Suprapubic skin (tissue), 4 donors: ENCODE measurements around the gene ALOX12. TPM values are rescaled to one million over a fixed set of nuclear protein-coding genes. Genes with fewer than 3 reads are reported as not detected.
"Not testable (repeated sequence)": the region's sequence is repeated elsewhere in the genome, so short reads cannot be mapped to it uniquely, and the experiment has no call there.

Source experiments
- DNase-seq, 2 donors: peaks; one replicate each; pipeline ENCODE4 v3.0.0-alpha.2; 2019; ENCODE audit warnings: low spot score in 2 of 2
- H3K27ac ChIP-seq: fragments of 200-600 bp; sonication (generic); one replicate; pipeline ENCODE4 v1.5.1; 2019
- H3K27me3 ChIP-seq: fragments of 200-600 bp; sonication (generic); one replicate; pipeline ENCODE4 v1.5.1; 2019
- H3K36me3 ChIP-seq: fragments of 200-600 bp; sonication (generic); one replicate; pipeline ENCODE4 v1.5.1; 2019
- H3K4me1 ChIP-seq: fragments of 200-600 bp; sonication (generic); one replicate; pipeline ENCODE4 v1.5.1; 2019
- H3K4me3 ChIP-seq: fragments of 200-600 bp; sonication (generic); one replicate; pipeline ENCODE4 v1.5.1; 2019; ENCODE audit warnings: mild to moderate bottlenecking
- H3K9me3 ChIP-seq: fragments of 200-600 bp; sonication (generic); one replicate; pipeline ENCODE4 v1.5.1; 2019
- CTCF ChIP-seq, 2 donors: fragments of 200-600 bp in 1 of 2; fragments of 450-650 bp in 1 of 2; sonication (generic) in 1 of 2; IDR thresholded peaks; one replicate each; pipeline ENCODE4 v1.5.1; 2016 to 2019; ENCODE audit warnings: antibody characterized with exemption in 2 of 2, mild to moderate bottlenecking in 1 of 2, moderate library complexity in 1 of 2
- EP300 ChIP-seq: sonication (generic); formaldehyde crosslinking; IDR thresholded peaks from one replicate; pipeline ENCODE4 v1.6.1; 2017; ENCODE audit warnings: antibody characterized with exemption
- POLR2A ChIP-seq, 2 donors: fragments of 450-650 bp; IDR thresholded peaks; one replicate each; pipeline ENCODE4 v1.6.1; 2017; ENCODE audit warnings: antibody characterized with exemption in 2 of 2, mild to moderate bottlenecking in 2 of 2, moderate library complexity in 2 of 2
- POLR2AphosphoS5 ChIP-seq, 3 donors: sonication (generic); formaldehyde crosslinking; IDR thresholded peaks; one replicate each; pipeline ENCODE4 v1.6.1; 2017; ENCODE audit warnings: antibody characterized with exemption in 3 of 3
- WGBS: methylation state at CpG from one replicate; pipeline ENCODE4 v1.1.5; 2018; 5-methylcytosine and 5-hydroxymethylcytosine counted together
- total RNA-seq, 4 donors: library from RNA; depleted of rRNA; stranded (reverse); fragments of >200 nt; gene quantifications; one replicate each; pipeline ENCODE4 v1.1.0, GENCODE V29; 2016

Gene ALOX12, protein sequence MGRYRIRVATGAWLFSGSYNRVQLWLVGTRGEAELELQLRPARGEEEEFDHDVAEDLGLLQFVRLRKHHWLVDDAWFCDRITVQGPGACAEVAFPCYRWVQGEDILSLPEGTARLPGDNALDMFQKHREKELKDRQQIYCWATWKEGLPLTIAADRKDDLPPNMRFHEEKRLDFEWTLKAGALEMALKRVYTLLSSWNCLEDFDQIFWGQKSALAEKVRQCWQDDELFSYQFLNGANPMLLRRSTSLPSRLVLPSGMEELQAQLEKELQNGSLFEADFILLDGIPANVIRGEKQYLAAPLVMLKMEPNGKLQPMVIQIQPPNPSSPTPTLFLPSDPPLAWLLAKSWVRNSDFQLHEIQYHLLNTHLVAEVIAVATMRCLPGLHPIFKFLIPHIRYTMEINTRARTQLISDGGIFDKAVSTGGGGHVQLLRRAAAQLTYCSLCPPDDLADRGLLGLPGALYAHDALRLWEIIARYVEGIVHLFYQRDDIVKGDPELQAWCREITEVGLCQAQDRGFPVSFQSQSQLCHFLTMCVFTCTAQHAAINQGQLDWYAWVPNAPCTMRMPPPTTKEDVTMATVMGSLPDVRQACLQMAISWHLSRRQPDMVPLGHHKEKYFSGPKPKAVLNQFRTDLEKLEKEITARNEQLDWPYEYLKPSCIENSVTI
- total RNA-seq: 10 to 100 TPM in 3 of 4 donors, 1 to 10 TPM in 1; 9.8 to 34.4 (median 22.8) TPM

DNA sequence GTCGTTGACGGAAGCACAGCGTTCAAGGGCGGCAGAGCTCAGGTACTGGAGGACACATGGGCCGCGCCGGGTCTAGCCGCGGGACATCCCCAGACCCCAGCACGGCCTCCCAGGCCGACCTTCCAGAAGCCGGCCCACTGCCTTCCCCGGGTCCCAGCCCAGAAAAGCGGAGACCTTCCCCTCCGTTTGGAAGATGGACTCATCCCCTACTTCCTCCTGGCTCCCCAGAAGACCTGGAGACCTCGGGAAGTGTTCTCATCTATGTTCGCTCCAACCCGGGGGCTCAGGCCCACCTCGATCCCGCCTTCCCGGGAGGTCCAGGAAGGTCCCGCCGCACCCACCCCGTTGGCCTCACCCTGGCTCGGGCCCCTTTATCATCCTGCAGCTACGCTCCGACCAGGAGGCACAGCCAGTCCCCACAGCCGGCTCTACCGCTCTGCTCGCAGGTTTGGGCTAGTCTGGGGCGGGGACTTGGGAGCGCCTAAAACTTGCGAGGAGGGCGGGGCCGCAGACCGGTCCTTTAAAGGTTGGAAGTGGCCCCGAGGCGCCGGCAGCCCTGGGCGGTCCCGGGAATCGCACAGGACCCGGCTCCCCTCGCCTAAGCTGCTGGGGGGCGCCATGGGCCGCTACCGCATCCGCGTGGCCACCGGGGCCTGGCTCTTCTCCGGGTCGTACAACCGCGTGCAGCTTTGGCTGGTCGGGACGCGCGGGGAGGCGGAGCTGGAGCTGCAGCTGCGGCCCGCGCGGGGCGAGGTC is at the start of gene ALOX12:
TSS of gene ALOX12 (plus strand) at position 550 of the 756 bp plus-strand sequence. CDS start at position 619, 69 bp downstream.
- DNase-seq: peak in 1 of 2 donors; percentile 79
- H3K27me3 ChIP-seq: no peaks in the 10 kb centered on the region
- peaks cover 21% of the 10 kb centered on the region for H3K36me3 ChIP-seq
- peak within 1 kb of the TSS; percentile 52 for H3K4me3 ChIP-seq
- no peaks in the 10 kb centered on the region for H3K9me3 ChIP-seq
- H3K27ac ChIP-seq: peak within 1 kb of the TSS; percentile 15
- WGBS: 4% methylated on average over 10 of the region's 64 CpGs
- TF ChIP-seq POLR2A (IDR thresholded peaks at IDR 0.05) (no peak), POLR2AphosphoS5 (IDR thresholded peaks at IDR 0.05) (no peak), CTCF (IDR thresholded peaks at IDR 0.05) (no peak), EP300 (no peak)
- peaks cover 16% of the 10 kb centered on the region for H3K4me1 ChIP-seq

DNA sequence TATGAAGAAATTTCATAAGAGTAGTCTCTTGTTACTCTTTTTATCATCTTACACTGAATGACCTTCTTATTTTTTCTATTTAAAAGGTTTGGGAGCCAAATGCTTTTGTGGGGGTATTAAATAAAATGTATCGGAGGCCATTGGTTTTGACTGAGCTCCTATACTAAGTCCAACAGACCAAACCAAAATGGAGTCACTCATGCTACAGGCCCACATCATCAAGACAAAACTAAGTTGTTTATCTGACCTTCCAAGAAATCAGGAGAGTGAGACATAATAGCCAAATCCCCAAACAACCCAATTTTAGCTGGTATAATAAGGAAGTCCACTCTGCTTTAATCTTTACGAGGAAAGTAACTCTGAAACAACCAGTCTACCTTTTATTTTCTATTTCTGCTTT is 48.1 kb upstream of the ALOX12 start:
- no peak for TF ChIP-seq POLR2AphosphoS5 (IDR thresholded peaks at IDR 0.05)
- no peak for TF ChIP-seq CTCF (IDR thresholded peaks at IDR 0.05)
- no peak for TF ChIP-seq POLR2A (IDR thresholded peaks at IDR 0.05)
- TF ChIP-seq EP300: no peak
- Histone ChIP-seq H3K36me3 (no peaks in the 10 kb centered on the region), H3K4me1 (no peaks in the 10 kb centered on the region), H3K9me3 (no peaks in the 10 kb centered on the region), H3K27ac (no peak overlapping the region), H3K4me3 (no peak overlapping the region), H3K27me3 (no peaks in the 10 kb centered on the region)
- no peak for DNase-seq
- 87% methylated on average over 2 of the region's 2 CpGs for WGBS

DNA sequence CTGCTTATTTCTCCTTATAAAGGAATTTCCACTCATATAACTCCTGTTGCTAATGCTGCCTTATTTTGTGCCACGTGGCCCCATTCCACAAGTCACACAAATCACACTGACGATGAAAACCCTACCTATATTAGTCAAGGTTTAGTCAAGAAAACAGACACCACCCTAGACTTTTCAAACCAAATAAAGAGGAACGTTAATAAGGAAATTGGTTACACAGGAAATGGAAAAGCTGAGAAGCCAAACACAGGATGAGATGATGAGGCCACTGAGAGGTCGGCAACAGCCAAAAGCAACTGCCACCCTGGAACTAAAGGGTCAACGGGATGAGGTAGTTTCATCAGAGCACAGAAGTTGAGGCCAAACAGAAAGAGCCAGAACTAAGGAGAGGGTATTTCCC is 47.3 kb upstream of the ALOX12 start:
- TF ChIP-seq POLR2A (IDR thresholded peaks at IDR 0.05): no peak
- no peak for TF ChIP-seq EP300
- no peak for TF ChIP-seq POLR2AphosphoS5 (IDR thresholded peaks at IDR 0.05)
- no peak for TF ChIP-seq CTCF (IDR thresholded peaks at IDR 0.05)
- no peak overlapping the region for H3K4me3 ChIP-seq
- no peaks in the 10 kb centered on the region for H3K36me3 ChIP-seq
- WGBS: 53% methylated on average over 5 of the region's 5 CpGs
- no peaks in the 10 kb centered on the region for H3K9me3 ChIP-seq
- no peak overlapping the region for H3K27ac ChIP-seq
- no peaks in the 10 kb centered on the region for H3K4me1 ChIP-seq
- H3K27me3 ChIP-seq: no peaks in the 10 kb centered on the region
- DNase-seq: no peak

DNA sequence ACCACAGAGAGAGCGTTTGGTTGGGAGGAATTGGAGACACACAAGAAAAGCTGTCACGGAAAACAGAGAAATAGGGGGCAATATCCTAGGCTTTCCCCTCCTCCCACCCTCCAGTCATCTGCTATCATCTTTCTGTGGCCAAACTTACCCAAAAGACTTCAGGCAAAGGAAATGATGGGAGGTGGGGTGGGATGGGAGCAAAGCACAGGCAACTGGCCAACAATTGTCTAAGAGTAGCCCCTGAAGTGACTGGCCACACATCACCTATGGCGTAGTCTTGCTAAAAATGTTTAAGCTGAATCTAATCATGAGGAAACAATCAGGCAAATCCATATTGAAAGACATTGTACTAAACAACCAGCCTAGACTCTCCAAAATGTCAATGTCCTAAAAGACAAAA is 46.9 kb upstream of the ALOX12 start:
- no peaks in the 10 kb centered on the region for H3K36me3 ChIP-seq
- no peaks in the 10 kb centered on the region for H3K4me1 ChIP-seq
- no peak for DNase-seq
- no peak overlapping the region for H3K4me3 ChIP-seq
- H3K27ac ChIP-seq: no peak overlapping the region
- 86% methylated on average over 3 of the region's 3 CpGs for WGBS
- H3K27me3 ChIP-seq: no peaks in the 10 kb centered on the region
- no peaks in the 10 kb centered on the region for H3K9me3 ChIP-seq
- no peak for TF ChIP-seq POLR2A (IDR thresholded peaks at IDR 0.05)
- TF ChIP-seq POLR2AphosphoS5 (IDR thresholded peaks at IDR 0.05): no peak
- TF ChIP-seq CTCF (IDR thresholded peaks at IDR 0.05): no peak

- 97% methylated on average over 2 of the region's 2 CpGs for WGBS
- not testable (repeated sequence) for H3K4me3 ChIP-seq, H3K9me3 ChIP-seq, H3K27ac ChIP-seq, H3K4me1 ChIP-seq, DNase-seq, H3K27me3 ChIP-seq, H3K36me3 ChIP-seq
These were observed 44.9 kb upstream of the ALOX12 start for GRCh38 chr17:6950938-6951337.
